IPS DF 4.7 (cell line): Measurements from ENCODE around the gene CYP3A5.
"Not testable (repeated sequence)": the region's sequence is repeated elsewhere in the genome, so short reads cannot be mapped to it uniquely, and the experiment has no call there.

Experiments
- DNase-seq: peaks from one replicate; pipeline ENCODE4 v3.0.0-alpha.2; 2013; ENCODE audit warnings: low spot score; ENCODE audit errors: extremely low read depth

CYP3A5 gene

DNA sequence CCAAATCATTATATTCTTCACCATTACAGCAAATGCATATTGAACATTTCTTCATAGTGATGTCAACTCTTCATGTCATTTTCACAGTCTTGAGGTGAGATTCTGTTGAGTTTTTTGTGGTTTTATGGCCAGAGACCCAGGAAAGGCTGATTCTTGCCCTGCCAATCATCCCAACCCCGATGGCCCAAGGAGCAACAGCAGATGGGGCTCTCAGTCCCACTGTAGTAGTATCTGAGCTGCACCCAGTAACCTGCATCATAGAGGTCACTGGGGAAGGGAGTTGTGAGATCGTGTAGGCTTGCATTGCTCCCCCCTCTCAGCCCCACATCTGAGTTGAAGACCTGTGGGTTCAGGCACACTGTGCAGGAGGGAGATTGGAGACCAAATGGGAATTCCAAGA is 36.3 kb downstream of the CYP3A5 start:
- DNase-seq, result no peak

DNA sequence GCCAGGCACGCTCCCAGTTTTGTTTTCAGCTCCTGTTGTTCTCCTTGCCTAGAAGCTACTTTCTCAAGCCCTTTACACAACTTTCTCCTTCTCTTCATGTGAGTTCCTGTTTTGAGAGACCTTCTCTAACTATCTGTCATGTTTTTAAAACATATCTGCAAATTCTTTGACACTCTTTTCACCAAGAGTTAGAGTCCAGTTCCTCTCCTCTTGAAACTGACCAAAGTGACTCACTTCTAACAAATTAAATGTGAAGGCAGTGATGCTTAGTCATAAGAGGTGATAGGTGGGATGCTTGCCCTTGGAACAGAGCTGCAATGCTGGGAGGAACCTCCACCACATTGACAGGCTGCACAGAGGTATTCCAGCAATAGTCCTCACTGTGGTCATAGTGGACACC is 37.8 kb downstream of the CYP3A5 start:
- no peak for DNase-seq

DNA sequence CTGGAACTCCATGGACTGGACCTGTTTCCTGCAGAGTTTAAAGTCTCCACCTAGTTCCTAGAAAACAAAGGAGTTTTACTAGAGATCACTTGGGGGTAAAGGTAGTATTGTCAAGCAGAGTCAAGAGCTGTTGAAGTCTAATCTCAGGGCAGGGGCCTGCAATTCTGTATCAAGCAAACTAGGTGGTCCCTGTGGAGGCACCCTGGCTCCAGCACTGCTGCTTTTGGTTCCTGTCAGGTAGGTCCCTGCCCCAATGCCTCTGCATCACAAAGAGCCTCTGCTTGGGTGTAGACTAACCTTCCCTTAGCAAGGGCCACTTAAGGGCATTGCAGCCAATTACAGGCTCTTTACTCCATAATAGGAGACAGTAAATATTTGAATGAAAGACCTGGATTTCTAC is 40.5 kb downstream of the CYP3A5 start:
- no peak for DNase-seq

DNA sequence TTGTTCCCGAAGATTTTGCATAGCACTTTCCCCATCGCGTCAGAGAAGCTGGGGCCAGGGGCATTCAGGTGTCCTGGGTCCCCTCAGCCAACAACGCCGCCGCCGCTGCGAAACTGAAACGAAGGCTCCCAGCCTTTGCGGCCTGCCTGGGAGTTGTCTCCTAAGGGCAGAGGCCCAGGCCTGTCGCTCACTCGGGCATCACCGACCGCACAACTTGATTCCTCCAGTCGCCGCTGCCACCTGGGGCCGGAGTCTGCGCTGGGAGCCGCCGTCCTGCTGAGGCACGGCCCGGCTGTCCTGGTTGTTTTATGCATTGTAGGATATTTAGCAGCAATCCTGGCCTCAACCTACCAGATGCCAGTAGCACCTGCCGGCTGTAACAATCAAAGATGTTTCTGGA is 41.1 kb downstream of the CYP3A5 start:
- no peak for DNase-seq

DNA sequence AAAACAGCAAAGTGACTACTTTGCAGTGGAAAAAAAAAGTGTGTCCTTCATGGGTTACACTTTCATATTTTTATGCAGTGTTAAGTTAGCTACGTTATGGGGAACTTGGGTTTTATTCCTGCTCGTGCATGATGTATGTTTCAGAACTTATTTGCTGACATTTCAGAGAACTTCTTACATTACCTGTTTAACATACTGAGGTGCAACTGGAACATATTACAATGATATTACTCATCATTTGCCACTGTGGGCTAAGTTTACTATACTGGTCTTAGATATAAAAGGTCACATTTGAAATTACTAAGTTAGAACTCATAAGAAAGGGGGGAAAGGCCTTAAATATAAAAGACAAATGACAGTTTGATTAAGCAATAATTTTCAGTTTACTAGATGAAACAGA is 42.4 kb downstream of the CYP3A5 start:
- not testable (repeated sequence) for DNase-seq

DNA sequence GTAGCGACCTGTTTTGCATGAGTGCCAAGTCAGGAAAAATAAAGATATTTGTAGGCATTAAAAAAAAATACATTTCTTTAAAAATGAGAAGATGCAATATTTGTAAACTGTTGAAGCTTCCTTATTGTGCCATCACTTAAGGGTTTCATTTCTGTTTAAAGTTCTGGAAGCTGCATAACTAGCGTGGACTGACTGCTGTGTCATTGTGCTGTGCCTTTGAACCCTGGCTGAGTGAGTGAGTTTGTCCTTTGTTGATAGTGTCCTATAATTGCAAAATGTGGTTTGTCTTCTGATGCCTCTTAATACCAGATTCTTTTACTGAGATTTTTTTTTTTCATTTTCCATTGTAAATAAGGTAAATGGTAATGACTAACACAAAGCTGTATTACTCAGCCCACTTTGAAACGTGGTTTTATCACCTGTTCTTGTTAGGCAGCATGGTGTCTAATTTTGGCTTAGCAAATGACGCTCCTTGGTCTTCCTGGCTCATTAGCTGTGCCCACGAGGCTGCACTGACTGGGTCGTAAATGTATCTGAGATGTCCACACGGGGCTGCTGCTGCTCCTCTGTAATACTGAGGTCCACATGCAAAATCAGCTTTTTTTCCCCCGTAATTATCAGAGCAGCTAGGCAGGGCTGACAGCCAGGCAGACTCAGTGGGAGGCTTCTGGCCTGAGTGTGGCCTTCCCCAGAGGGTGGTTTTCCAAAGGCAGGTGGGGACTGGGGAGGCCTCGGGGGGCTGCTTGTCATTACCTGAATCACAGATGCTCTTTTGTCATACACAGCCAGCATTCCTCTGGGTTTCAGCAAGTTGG is 48.3 kb downstream of the CYP3A5 start:
- no peak for DNase-seq

DNA sequence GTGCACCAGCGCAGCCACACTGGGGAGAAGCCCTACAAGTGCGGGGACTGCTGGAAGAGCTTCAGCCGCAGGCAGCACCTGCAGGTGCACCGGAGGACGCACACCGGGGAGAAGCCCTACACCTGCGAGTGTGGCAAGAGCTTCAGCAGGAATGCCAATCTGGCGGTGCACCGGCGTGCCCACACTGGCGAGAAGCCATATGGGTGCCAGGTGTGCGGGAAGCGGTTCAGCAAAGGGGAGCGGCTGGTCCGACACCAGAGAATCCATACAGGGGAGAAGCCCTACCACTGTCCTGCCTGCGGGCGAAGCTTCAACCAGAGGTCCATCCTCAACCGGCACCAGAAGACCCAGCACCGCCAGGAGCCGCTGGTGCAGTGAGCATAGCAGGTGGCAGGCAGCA is 50.2 kb downstream of the CYP3A5 start:
- no peak for DNase-seq

DNA sequence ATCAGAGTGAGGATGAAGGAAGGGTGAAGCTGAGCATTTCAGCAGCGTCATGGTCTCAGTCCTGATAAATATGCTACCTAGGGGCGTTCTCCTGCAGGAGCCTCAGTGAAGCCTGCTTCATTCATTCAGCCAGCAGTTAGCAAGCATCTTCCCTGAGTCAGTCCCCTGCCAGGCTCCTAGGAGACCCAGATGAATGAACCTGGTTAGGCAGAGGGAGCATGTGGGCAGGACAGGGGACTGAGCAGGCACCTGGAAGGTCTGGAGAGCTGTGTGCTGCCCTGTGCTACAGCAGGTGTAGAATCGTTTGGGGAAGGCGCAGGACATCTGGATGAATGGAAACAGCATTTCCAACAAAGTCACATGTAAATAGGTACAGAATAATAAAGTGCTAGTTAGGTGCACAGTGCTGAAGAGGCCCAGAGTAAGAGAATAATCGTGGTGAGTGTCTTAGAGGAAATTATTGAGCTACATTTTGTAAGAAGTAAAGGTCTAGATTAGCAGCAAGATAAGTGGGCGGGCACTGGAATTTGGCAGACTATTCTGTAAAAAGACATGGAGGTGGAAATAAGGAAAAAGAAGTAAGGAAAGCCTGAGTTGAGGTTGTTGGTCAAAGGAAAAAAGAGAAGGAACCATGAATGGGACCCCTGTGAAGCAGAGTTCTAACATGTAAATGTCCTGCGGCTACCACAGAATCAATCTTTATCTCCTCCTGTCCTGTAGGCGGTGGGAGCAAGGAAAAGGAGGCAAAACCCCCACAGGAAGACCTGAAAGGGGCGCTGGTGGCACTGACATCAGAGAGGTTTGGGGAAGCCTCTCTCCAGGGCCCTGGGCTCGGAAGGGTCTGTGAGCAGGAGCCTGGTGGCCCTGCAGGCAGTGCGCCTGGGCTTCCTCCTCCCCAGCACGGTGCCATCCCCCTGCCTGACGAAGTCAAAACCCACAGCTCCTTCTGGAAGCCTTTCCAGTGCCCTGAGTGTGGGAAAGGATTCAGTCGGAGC is 51.0 kb downstream of the CYP3A5 start:
- no peak for DNase-seq

DNA sequence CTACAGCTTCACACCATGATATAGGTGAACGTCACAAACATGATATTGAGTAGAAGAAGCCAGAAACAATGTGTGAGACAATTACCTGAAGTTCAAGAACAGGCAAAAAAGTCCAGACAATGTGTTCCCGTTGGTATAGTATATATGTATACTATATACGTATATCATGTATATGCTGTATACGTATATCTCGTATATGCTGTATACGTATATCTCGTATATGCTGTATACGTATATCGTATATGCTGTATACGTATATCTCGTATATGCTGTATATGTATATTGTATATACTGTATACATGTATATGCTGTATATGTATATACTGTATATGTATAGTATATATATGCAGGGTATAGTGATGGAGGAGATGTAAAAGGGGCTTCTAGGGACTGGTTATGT is 52.3 kb downstream of the CYP3A5 start:
- no peak for DNase-seq

DNA sequence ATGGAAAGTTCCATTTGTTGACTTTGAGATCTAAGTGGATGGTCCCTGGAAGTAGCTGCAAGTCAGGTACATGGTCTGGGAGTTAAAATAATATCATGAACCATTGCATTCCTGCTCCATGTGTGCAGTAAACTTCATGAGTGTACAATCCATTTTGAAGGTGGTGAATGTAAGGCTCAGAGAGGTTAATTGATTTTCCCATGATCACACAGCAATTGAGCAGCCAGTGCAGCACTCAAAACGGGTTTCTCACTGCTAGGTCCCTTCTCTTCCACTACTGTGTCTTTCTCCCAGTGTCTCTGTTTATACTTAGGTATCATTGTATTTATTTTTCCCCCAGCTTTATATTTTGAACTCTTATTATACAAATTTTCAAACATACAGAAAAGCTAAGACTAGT is 53.1 kb downstream of the CYP3A5 start:
- DNase-seq, result no peak

DNA sequence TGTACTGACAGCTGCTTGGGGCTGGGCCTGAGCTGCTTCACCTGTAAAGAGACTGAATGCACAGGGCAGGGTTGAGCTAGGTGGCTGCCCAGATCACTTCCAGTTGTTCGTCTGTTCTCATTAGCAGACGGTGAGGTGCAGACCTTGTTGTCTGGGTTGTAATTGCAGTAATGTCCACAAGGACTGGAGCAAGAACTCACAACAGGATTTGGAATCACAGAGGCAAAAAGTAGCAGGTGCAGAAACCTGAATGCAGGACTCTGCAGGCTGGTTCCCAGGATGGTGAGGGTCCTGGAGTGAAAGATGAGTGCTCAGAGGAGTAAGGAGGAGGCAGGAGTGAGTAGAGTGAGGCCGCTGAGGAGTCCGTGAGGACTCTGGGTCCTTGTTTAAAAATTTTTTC is 53.8 kb downstream of the CYP3A5 start:
- DNase-seq, result no peak

DNA sequence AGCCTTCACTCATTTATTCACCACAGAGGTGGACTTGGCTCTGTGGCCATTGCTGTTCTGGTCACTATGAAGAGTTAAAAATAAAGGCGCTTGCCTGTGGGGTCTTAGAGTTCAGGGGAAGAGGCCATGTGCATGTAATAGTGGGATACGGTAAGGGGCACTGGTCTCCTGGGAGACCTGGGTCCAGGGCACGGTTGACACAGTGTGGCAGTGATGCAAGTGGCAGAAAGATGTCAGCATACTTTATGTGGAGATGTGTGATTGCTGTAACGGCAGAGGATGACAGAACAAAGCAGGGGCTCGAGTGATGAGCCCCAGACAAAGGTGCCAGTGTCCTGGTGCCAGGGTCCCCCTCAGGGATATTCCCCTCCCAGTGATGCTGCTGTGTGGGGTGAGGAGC is 54.5 kb downstream of the CYP3A5 start:
- DNase-seq, result no peak

DNA sequence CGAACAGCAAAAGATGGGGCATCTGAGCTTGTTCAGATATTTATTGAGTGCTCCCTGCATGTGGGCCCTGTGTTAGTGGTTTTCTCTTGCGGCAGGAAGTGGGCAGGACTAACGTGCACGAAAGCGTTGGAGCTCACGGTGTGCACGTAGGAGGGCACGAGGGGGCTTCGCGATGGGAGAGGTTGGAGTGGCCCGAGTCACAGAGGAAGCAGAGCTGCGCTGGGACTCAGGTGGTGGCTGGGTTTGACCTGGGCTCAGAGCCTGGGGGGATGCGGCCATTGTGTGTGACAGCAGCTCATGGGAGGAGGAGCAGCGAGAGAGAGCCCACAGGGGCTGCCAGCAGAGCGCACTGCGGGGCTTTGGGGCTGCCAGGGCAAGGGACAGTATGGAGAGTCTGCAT is 55.3 kb downstream of the CYP3A5 start:
- no peak for DNase-seq

DNA sequence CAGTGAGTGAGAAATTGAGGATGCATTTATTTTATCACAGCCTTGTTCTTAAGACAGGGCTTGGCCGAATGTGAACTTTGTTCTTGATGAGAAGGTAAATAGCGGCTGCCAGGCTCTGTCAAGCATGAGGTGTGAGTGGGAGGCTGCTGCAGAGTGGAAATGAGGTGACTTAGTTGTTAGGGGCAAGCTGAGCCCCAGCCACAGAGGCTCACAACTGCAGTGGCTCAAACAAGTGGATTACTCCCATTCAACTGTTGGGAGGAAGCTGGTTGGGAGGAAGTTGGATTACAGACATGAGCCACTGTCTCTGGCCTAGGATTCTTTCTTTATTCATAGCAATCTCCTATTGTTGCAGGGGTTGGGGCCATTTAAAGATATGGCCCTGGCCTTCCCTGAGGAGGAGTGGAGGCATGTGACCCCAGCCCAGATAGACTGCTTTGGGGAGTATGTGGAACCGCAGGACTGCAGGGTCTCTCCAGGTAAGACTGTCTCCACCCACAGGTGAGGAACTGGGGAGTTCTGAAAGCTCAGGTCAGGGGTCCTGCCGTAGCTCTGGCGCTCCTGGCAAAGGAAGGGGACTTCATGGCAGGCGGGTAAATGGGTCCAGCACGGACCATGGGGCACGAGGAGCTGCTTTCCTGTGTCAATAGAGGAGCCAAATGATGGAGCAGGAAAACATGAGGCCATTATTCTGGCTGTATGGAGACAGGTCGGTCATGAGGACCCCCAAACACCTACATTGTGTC is 55.9 kb downstream of the CYP3A5 start:
- DNase-seq, result no peak

DNA sequence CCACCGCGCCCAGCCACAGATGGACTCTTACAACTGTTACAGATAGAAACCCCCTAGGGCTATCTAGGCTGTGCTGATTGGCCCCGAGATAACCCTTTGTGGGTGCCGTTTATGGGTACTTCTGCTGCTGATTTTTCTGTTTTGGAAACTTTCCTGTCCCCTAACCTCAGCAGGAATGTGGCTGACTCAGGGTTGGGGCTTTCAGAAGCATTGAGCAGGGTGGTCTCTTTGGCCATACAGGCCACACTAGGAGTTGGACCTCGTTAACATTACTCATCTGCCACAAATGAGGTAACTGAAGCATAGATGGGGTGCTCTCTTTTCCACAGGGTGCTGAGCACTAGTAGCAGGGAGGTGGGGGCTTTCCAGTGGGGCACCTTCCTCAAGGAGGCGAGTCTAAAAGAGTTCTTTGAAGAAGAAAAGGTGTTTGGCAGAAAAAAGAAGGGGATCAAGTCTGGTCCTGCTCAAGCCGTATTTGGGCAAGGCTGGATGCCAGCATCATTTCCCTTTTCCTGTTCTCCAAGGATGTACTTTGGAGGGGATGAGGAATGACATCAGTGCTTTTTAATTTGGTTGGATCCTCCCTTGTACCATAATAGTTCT is 56.6 kb downstream of the CYP3A5 start:
- DNase-seq, result no peak

DNA sequence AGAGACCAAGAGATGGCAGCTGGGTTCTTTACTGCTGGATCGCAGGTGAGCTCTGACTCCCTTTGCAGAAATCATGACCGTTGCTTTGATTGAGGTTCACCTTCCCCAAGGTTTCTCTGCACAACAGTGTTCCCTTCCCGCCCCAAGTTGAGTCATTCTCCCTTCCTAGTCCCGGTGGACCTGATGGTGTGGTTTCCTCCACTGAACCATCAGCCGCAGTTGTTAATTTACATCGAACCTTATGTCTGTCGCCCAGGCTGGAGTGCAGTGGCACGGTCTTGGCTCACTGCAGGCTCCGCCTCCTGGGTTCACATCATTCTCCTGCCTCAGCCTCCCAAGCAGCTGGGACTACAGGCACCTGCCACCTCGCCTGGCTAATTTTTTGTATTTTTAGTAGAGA is 57.2 kb downstream of the CYP3A5 start:
- DNase-seq, result no peak

DNA sequence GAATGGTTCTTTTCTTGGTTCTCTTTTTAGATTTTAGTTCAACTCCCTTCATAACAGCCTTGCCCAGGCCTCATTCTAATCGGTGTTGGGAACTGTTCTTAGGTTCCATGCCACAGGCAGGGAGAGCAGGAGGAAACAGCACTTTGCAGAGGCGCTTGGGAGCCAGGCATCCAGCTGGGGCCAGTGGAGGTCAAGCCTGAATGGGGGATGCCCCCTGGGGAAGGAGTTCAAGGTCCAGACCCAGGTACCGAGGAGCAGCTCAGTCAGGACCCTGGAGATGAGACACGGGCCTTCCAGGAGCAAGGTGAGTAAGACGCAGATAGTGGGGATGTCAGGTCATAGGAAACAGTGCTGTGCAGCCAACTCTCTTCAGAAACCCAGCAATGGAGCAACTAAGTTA is 58.5 kb downstream of the CYP3A5 start:
- no peak for DNase-seq

DNA sequence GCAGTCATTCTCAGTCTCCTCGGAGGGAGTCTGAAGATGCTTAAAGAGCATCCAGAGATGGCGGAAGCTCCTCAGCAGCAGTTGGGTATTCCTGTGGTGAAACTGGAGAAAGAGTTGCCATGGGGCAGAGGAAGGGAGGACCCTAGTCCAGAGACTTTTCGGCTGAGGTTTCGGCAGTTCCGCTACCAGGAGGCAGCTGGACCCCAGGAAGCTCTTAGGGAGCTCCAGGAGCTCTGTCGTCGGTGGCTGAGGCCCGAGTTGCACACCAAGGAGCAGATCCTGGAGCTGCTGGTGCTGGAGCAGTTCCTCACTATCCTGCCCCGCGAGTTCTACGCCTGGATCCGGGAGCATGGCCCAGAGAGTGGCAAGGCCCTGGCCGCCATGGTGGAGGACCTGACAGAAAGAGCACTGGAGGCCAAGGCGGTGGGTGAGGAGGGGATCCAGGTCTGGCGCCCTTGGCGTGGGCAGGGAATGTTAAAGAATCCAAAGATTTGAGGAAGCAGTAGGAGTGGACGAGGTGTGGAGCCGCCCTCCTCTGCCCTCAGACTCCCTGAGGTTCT is 60.1 kb downstream of the CYP3A5 start:
- no peak for DNase-seq

DNA sequence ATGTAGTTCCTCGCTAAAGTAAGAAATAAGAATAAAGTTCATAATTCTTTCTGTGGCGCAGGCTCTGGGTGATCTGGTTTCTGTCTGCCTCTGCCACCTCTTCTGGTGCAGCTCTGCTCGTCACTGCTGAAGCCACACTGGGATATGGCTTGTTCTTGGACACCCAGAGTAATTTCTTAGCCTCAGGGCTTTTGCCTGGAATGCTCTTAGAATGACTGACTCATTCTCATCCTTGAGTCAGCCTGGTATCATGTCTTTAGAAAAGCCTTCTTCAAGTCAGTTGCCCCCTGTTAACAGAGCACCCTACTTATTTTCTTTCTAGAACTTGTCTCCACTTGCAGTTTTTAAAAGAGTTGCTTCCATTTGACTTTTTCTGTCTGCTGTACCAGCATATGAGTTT is 61.1 kb downstream of the CYP3A5 start:
- DNase-seq, result no peak

DNA sequence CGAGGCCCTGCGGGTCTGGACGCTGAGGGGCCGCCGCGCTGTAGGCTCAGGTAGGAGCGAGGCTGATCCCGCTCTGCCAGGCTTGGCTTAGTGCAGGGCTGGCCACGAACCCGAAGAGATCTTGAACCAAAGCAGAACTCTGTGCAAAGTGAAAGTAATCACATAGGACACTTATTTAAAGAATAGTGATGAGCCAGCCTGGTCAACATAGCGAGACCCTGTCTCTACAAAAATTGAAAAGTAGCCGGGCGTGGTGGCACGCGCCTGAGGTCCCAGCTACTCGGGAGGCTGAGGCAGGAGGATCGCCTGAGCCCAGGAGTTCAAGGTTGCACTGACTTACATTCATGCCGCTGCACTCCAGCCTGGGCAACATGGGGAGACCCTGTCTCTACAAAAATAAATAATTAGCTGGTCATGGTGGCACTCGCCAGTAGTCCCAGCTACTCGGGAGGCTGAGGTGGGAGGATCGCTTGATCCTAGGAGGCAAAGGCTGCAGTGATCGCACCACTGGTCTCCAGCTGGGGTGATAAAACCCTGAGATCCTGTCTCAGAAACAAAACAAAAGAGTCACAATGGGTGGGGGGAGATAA is 62.5 kb downstream of the CYP3A5 start:
- no peak for DNase-seq
